Right lung (tissue), 5 donors: ENCODE results near the gene SBNO2. TPM values are rescaled to one million over a fixed set of nuclear protein-coding genes. Genes with fewer than 3 reads are reported as not detected.
"Not testable (repeated sequence)": the region's sequence is repeated elsewhere in the genome, so short reads cannot be mapped to it uniquely, and the experiment has no call there.

Experiments used
- DNase-seq, 2 donors: peaks; one replicate each; pipeline ENCODE4 v3.0.0-alpha.2; 2013
- polyA plus RNA-seq, 5 donors: library from polyadenylated mRNA; unstranded; fragments of 120-200 nt; gene quantifications; one replicate each; pipeline versions ENCODE4 v1.2.1 to v1.2.3, GENCODE V29; 2013; ENCODE audit warnings: inconsistent platforms in 1 of 5, low replicate concordance in 1 of 5; ENCODE audit not compliant: insufficient read length in 5 of 5, insufficient read depth in 1 of 5

The SBNO2 gene
- polyA plus RNA-seq, 5 donors, result 16.7 to 26.3 (median 17.9) TPM

GRCh38 chr19:1139126-1139525, 34.9 kb downstream of the SBNO2 start:
- no peak for DNase-seq

GRCh38 chr19:1138121-1138520, 35.9 kb downstream of the SBNO2 start:
- DNase-seq, result no peak

GRCh38 chr19:1136621-1137317, 37.3 kb downstream of the SBNO2 start:
- DNase-seq, result no peak

GRCh38 chr19:1136201-1136600, 37.9 kb downstream of the SBNO2 start:
- no peak for DNase-seq

GRCh38 chr19:1135454-1135853, 38.6 kb downstream of the SBNO2 start:
- DNase-seq, result no peak

- no peak for DNase-seq
These were observed 39.6 kb downstream of the SBNO2 start for GRCh38 chr19:1134431-1134830.

GRCh38 chr19:1133471-1133929, 40.6 kb downstream of the SBNO2 start:
- no peak for DNase-seq

GRCh38 chr19:1132552-1133383, 41.3 kb downstream of the SBNO2 start:
- DNase-seq, result no peak

GRCh38 chr19:1131718-1132551, 42.1 kb downstream of the SBNO2 start:
- peak; percentile 42 to 52 for DNase-seq

GRCh38 chr19:1130771-1131717, 43.0 kb downstream of the SBNO2 start:
- DNase-seq, result no peak

GRCh38 chr19:1129535-1129934, 44.5 kb downstream of the SBNO2 start:
- no peak for DNase-seq

- DNase-seq, result not testable (repeated sequence)
These were observed 45.0 kb downstream of the SBNO2 start for GRCh38 chr19:1129084-1129483.

- no peak for DNase-seq
These were observed 46.0 kb downstream of the SBNO2 start for GRCh38 chr19:1128106-1128505.

GRCh38 chr19:1126984-1127760, 46.9 kb downstream of the SBNO2 start:
- DNase-seq, result no peak

- DNase-seq, result no peak
These were observed 48.2 kb downstream of the SBNO2 start for GRCh38 chr19:1125601-1126467.

GRCh38 chr19:1123885-1124677, 50.0 kb downstream of the SBNO2 start:
- DNase-seq, result no peak

- no peak for DNase-seq
These were observed 50.7 kb downstream of the SBNO2 start for GRCh38 chr19:1123381-1123780.

GRCh38 chr19:1122972-1123363, 51.1 kb downstream of the SBNO2 start:
- no peak for DNase-seq
